Panc1 (cell line): ENCODE measurements around the gene ASB2. TPM values are rescaled to one million over a fixed set of nuclear protein-coding genes. Genes with fewer than 3 reads are reported as not detected.

Experiments
- ATAC-seq: fragments of 200-7000 bp; cut with Tn5 transposase; 2 replicates; pipeline ENCODE4 v1.9.1; 2020; ENCODE audit warnings: mild to moderate bottlenecking, moderate library complexity
- BruUV-seq: library from RNA; stranded (reverse); fragments of 400-500 nt; replicated peaks from 2 replicates; lab custom pipeline; 2021; lab: Mats Ljungman, UMichigan
- CTCF ChIA-PET: fragments of 300-600 bp; sonication (Branson Sonifier 250); formaldehyde crosslinking; loops from one replicate; lab custom pipeline; 2022; ENCODE audit warnings: antibody characterized with exemption; lab: Charles Lee
- POLR2A ChIA-PET: fragments of 300-600 bp; sonication (Branson Sonifier 250); formaldehyde crosslinking; loops from one replicate; lab custom pipeline; 2022; ENCODE audit warnings: antibody characterized with exemption; lab: Charles Lee
- DNase-seq: peaks from one replicate; pipeline ENCODE4 v3.0.0-alpha.2; 2010; ENCODE audit warnings: low read depth, low spot score
- H3K27ac ChIP-seq: 2 replicates; pipeline ENCODE4 v1.5.1; 2011; ENCODE audit warnings: mild to moderate bottlenecking, low read length, inconsistent platforms
- H3K27me3 ChIP-seq: fragments of 200-500 bp; sonication (Bioruptor generic); 2 replicates; pipeline ENCODE4 v1.6.0; 2014; ENCODE audit warnings: low read length, inconsistent platforms; ENCODE audit not compliant: control insufficient read depth, insufficient read depth
- H3K36me3 ChIP-seq: fragments of 200-500 bp; sonication (Bioruptor generic); 2 replicates; pipeline ENCODE4 v1.5.1; 2014; ENCODE audit warnings: inconsistent platforms, mild to moderate bottlenecking, low read length, moderate library complexity; ENCODE audit not compliant: control insufficient read depth, insufficient read depth
- H3K4me1 ChIP-seq: 2 replicates; pipeline ENCODE4 v1.5.1; 2011; ENCODE audit warnings: inconsistent platforms, mild to moderate bottlenecking, low read length, moderate library complexity; ENCODE audit not compliant: control insufficient read depth, insufficient read depth
- H3K4me3 ChIP-seq, 2 experiments: 2 replicates each; pipeline ENCODE4 v1.5.1; 2011 to 2012; ENCODE audit warnings: low read depth in 2 of 2, low read length in 2 of 2, mild to moderate bottlenecking in 2 of 2, inconsistent platforms in 1 of 2, moderate library complexity in 1 of 2
- H3K9me3 ChIP-seq: fragments of 200-500 bp; sonication (Bioruptor generic); 2 replicates; pipeline ENCODE4 v1.5.1; 2014; ENCODE audit warnings: low read depth, mild to moderate bottlenecking, inconsistent platforms, low read length, moderate library complexity; ENCODE audit not compliant: control insufficient read depth, insufficient read depth
- CTCF ChIP-seq: fragments of 450-650 bp; IDR thresholded peaks from 2 replicates; pipeline ENCODE4 v1.5.1; 2017; ENCODE audit warnings: mild to moderate bottlenecking
- POLR2AphosphoS5 ChIP-seq: IDR thresholded peaks from 2 replicates; pipeline ENCODE4 v1.6.1; 2012; ENCODE audit warnings: mild to moderate bottlenecking, low read depth, low read length, moderate library complexity
- SIN3A ChIP-seq: IDR thresholded peaks from 2 replicates; pipeline ENCODE4 v1.6.1; 2012; ENCODE audit warnings: low read depth, mild to moderate bottlenecking, low read length, moderate library complexity, borderline replicate concordance; ENCODE audit not compliant: insufficient read depth
- TCF7L2 ChIP-seq: IDR thresholded peaks from 2 replicates; pipeline ENCODE4 v1.6.1; 2011; ENCODE audit warnings: mild to moderate bottlenecking, low read depth, low read length, inconsistent platforms
- in situ Hi-C: cut with HindIII; loops from 2 replicates; pipeline ENCODE4 v1.10.0; 2016; ENCODE audit warnings: low sequenced_read_pairs, low pct_unique_long_range_greater_than_20kb
- intact Hi-C: fragments of 100-400 bp; cut with micrococcal nuclease; formaldehyde crosslinking; loops from one replicate; pipeline ENCODE4 v1.10.0; 2022; ENCODE audit not compliant: unreplicated experiment
- total RNA-seq: library from RNA; stranded (reverse); gene quantifications from one replicate; pipeline ENCODE4 v1.2.1, GENCODE V29; 2021; ENCODE audit not compliant: unreplicated experiment
- TF ChIP-seq, protein P1 (sequence below), 2 experiments: IDR thresholded peaks; 2 replicates each; pipeline ENCODE4 v1.6.1; 2011 to 2012; ENCODE audit warnings: low read depth in 2 of 2, control low read depth in 1 of 2, low read length in 1 of 2, mild to moderate bottlenecking in 1 of 2, moderate library complexity in 1 of 2; ENCODE audit not compliant: insufficient read depth in 1 of 2

The ASB2 gene
- total RNA-seq, 1 experiment from 2014 or later, result 0.28 TPM

DNA sequence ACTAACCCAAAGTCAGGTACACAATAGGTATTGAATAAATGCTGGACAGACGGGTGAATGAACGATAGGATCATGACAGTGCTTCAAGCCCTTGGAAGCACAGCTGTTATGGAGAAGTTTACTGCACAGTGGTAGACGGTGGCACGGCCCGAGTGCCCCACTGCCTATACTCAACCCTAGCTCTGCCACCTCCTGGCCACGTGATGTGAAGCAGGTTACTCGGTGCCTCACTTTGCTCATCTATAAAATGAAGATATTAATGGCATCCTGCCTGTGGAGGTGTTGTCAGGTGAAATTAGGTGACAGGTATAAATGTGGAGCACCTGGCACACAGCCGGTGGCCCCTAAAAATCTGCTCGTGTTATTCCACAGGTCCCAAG lies 5.8 kb downstream of the ASB2 start:
- Histone ChIP-seq H3K27ac (no peak overlapping the region), H3K27me3 (no peaks in the 10 kb centered on the region), H3K9me3 (no peaks in the 10 kb centered on the region), H3K4me1 (peaks cover 2% of the 10 kb centered on the region; the same call in 1 of the 2 replicates), H3K36me3 (no peaks in the 10 kb centered on the region), H3K4me3 (peak overlapping the region in 1 of 2 experiments; percentile 22; a peak in 2 of 4 replicates)
- BruUV-seq, result no TSS peak
- TF ChIP-seq, protein P1, sequence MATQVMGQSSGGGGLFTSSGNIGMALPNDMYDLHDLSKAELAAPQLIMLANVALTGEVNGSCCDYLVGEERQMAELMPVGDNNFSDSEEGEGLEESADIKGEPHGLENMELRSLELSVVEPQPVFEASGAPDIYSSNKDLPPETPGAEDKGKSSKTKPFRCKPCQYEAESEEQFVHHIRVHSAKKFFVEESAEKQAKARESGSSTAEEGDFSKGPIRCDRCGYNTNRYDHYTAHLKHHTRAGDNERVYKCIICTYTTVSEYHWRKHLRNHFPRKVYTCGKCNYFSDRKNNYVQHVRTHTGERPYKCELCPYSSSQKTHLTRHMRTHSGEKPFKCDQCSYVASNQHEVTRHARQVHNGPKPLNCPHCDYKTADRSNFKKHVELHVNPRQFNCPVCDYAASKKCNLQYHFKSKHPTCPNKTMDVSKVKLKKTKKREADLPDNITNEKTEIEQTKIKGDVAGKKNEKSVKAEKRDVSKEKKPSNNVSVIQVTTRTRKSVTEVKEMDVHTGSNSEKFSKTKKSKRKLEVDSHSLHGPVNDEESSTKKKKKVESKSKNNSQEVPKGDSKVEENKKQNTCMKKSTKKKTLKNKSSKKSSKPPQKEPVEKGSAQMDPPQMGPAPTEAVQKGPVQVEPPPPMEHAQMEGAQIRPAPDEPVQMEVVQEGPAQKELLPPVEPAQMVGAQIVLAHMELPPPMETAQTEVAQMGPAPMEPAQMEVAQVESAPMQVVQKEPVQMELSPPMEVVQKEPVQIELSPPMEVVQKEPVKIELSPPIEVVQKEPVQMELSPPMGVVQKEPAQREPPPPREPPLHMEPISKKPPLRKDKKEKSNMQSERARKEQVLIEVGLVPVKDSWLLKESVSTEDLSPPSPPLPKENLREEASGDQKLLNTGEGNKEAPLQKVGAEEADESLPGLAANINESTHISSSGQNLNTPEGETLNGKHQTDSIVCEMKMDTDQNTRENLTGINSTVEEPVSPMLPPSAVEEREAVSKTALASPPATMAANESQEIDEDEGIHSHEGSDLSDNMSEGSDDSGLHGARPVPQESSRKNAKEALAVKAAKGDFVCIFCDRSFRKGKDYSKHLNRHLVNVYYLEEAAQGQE (IDR thresholded peaks at IDR 0.05; ENCODE audit: insufficient read depth in 1 of 2, low read depth in 2 of 2, low read length in 1 of 2), result no peak
- no peak for TF ChIP-seq TCF7L2
- no peak for TF ChIP-seq SIN3A
- no peak for TF ChIP-seq POLR2AphosphoS5
- TF ChIP-seq CTCF, result peak; percentile 59
- DNase-seq (no peak), ATAC-seq (peak; percentile 88)
- CTCF ChIA-PET, result interaction anchor here (0.7 to 2.0 kb wide), 2 partner anchors 31 to 47 kb away, joined by 3 to 11 read pairs; no protein-coding TSS in a partner anchor
- POLR2A ChIA-PET, result no interaction called here
- intact Hi-C loops (no loop called here), in situ Hi-C loops (no loop called here)

DNA sequence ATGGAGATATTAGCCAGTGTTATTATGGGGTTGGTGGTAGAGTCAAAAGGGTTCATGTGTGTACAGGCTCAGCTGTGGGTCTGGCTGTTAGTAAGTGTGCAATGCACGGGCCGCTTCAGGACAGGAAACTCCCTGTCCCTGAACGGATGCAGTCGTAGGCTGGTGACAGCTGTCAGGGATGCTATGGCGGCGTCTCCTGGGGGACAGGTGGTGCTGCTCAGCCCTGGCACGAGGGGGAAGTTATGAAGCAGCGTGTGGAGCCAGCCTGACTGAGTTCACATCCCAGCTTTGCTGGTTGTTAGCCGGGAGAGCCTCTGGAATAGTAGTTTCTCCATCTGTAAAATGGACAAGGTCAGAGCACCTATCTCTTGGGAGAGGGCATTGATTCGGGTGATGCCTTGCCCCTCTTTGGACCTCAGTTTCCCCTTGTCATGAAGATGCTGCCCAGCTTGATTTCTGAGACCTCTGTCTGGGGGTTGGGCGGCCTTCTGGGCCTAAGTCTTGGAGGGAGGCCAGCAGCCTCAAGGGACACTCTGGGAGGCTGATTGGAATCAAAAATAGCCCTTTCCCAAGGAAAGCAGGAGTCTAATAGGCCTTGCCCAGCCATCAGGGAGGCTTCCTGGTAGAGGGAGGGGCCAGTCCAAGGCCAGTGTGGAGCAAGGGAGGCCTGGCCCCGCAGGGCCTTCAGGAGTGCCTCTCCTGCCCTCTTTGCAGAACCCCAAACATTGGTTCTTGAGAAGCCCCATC lies 7.1 kb downstream of the ASB2 start:
- BruUV-seq, result no TSS peak
- intact Hi-C loops (no loop called here), in situ Hi-C loops (no loop called here)
- CTCF ChIA-PET, result interaction anchor here (2.0 kb wide), 1 partner anchor 30 kb away, joined by 11 read pairs; no protein-coding TSS in a partner anchor
- ATAC-seq (no peak), DNase-seq (no peak)
- peaks cover 2% of the 10 kb centered on the region; the same call in 1 of the 2 replicates for H3K4me1 ChIP-seq
- POLR2A ChIA-PET, result no interaction called here
- TF ChIP-seq POLR2AphosphoS5 (no peak), TCF7L2 (no peak), SIN3A (no peak)
- H3K9me3 ChIP-seq, result no peaks in the 10 kb centered on the region
- no peak overlapping the region for H3K4me3 ChIP-seq
- H3K27me3 ChIP-seq, result no peaks in the 10 kb centered on the region
- no peaks in the 10 kb centered on the region for H3K36me3 ChIP-seq
- H3K27ac ChIP-seq, result no peak overlapping the region

GRCh38 chr14:93967637-93968250 lies 8.6 kb downstream of the ASB2 start:
- ATAC-seq, result no peak
- no peaks in the 10 kb centered on the region for H3K36me3 ChIP-seq
- in situ Hi-C loops, result no loop called here
- BruUV-seq, result no TSS peak
- POLR2A ChIA-PET, result no interaction called here
- no peak overlapping the region for H3K4me3 ChIP-seq
- no peak overlapping the region for H3K27ac ChIP-seq
- TF ChIP-seq, protein P1 (IDR thresholded peaks at IDR 0.05; ENCODE audit: insufficient read depth in 1 of 2, low read depth in 2 of 2, low read length in 1 of 2), result no peak
- TF ChIP-seq POLR2AphosphoS5, result no peak
- no peak for TF ChIP-seq CTCF
- no peak for TF ChIP-seq TCF7L2
- TF ChIP-seq SIN3A, result no peak
- H3K9me3 ChIP-seq, result no peaks in the 10 kb centered on the region
- CTCF ChIA-PET, result no interaction called here
- no peak for DNase-seq
- H3K4me1 ChIP-seq, result peaks cover 8% of the 10 kb centered on the region; the same call in 1 of the 2 replicates
- no peaks in the 10 kb centered on the region for H3K27me3 ChIP-seq
- intact Hi-C loops, result no loop called here
